ENCODE results near the gene SLC9A9. TPM values are rescaled to one million over a fixed set of nuclear protein-coding genes. Genes with fewer than 3 reads are reported as not detected.

The SLC9A9 gene
- total RNA-seq, 3 donors from 2014 or later (not counting 1 experiment from before 2014, with no cell fraction given): 24.0 to 29.1 (median 27.2) TPM

- no peaks in the 10 kb centered on the region for H3K27me3 ChIP-seq (ENCODE audit: control insufficient read depth, insufficient read depth, low read length)
- peaks cover 7% of the 10 kb centered on the region for H3K36me3 Mint-ChIP-seq
- TF ChIP-seq, protein P1, sequence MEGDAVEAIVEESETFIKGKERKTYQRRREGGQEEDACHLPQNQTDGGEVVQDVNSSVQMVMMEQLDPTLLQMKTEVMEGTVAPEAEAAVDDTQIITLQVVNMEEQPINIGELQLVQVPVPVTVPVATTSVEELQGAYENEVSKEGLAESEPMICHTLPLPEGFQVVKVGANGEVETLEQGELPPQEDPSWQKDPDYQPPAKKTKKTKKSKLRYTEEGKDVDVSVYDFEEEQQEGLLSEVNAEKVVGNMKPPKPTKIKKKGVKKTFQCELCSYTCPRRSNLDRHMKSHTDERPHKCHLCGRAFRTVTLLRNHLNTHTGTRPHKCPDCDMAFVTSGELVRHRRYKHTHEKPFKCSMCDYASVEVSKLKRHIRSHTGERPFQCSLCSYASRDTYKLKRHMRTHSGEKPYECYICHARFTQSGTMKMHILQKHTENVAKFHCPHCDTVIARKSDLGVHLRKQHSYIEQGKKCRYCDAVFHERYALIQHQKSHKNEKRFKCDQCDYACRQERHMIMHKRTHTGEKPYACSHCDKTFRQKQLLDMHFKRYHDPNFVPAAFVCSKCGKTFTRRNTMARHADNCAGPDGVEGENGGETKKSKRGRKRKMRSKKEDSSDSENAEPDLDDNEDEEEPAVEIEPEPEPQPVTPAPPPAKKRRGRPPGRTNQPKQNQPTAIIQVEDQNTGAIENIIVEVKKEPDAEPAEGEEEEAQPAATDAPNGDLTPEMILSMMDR (IDR thresholded peaks at IDR 0.05): no peak
- intact Hi-C loops (cut with micrococcal nuclease): no loop called here
- H3K36me3 ChIP-seq (ENCODE audit: control insufficient read depth, insufficient read depth, low read length): no peaks in the 10 kb centered on the region
- H3K4me3 ChIP-seq (ENCODE audit: low read length): no peak overlapping the region
- peaks cover 5 to 11% of the 10 kb centered on the region in 2 donors for H3K4me1 Mint-ChIP-seq
- H3K4me1 ChIP-seq (ENCODE audit: control insufficient read depth, insufficient read depth, low read length): no peaks in the 10 kb centered on the region
- H3K27ac ChIP-seq (ENCODE audit: low read length): no peak overlapping the region
- ATAC-seq: no peak
- H3K27me3 Mint-ChIP-seq (ENCODE audit: low read depth in 2 of 2): no peaks in the 10 kb centered on the region
- H3K9me3 Mint-ChIP-seq: peaks cover 0 to 2% of the 10 kb centered on the region in 2 donors
- no peak overlapping the region for H3K27ac Mint-ChIP-seq
- H3K4me3 Mint-ChIP-seq: no peak overlapping the region
- DNase-seq: no peak
- H3K9me3 ChIP-seq (ENCODE audit: control insufficient read depth, insufficient read depth, low read length): no peaks in the 10 kb centered on the region
These were observed 464.8 kb downstream of the SLC9A9 start for GRCh38 chr3:143383421-143383820.

DNA sequence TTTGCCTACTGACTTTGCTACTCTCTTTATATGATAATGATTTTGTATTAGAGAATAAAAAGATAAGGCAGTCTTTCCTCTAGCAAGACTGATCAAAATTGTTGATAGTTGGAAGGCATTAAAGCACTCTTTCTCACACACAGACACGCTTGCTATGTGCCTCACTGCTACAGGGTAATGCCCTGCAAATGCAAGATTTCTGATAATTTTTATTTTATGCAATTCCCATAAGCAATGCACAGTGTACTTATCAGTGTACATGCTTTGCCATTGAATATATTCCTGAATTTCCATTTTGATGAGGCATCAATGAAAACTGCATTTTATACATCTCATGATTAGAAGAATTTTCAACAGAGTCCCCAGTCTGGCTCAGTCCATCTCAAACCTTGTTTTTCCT is 465.5 kb downstream of the SLC9A9 start:
- H3K36me3 Mint-ChIP-seq: peaks cover 7% of the 10 kb centered on the region
- TF ChIP-seq, protein P1 (IDR thresholded peaks at IDR 0.05): no peak
- no peaks in the 10 kb centered on the region for H3K36me3 ChIP-seq (ENCODE audit: control insufficient read depth, insufficient read depth, low read length)
- H3K4me1 Mint-ChIP-seq: peaks cover 4 to 9% of the 10 kb centered on the region in 2 donors
- intact Hi-C loops (cut with micrococcal nuclease): no loop called here
- peaks cover 0 to 2% of the 10 kb centered on the region in 2 donors for H3K9me3 Mint-ChIP-seq
- no peaks in the 10 kb centered on the region for H3K27me3 ChIP-seq (ENCODE audit: control insufficient read depth, insufficient read depth, low read length)
- no peaks in the 10 kb centered on the region for H3K9me3 ChIP-seq (ENCODE audit: control insufficient read depth, insufficient read depth, low read length)
- no peak overlapping the region for H3K4me3 Mint-ChIP-seq
- no peaks in the 10 kb centered on the region for H3K4me1 ChIP-seq (ENCODE audit: control insufficient read depth, insufficient read depth, low read length)
- DNase-seq (no peak), ATAC-seq (no peak)
- no peaks in the 10 kb centered on the region for H3K27me3 Mint-ChIP-seq (ENCODE audit: low read depth in 2 of 2)
- no peak overlapping the region for H3K27ac Mint-ChIP-seq
- H3K4me3 ChIP-seq (ENCODE audit: low read length): no peak overlapping the region
- H3K27ac ChIP-seq (ENCODE audit: low read length): no peak overlapping the region
- WGBS (ENCODE audit: insufficient coverage): 100% methylated on average over 1 of the region's 1 CpG

GRCh38 chr3:143380449-143380848 is 467.8 kb downstream of the SLC9A9 start:
- Histone ChIP-seq H3K4me3 (ENCODE audit: low read length) (no peak overlapping the region), H3K27ac (ENCODE audit: low read length) (no peak overlapping the region), H3K4me1 (ENCODE audit: control insufficient read depth, insufficient read depth, low read length) (no peaks in the 10 kb centered on the region), H3K36me3 (ENCODE audit: control insufficient read depth, insufficient read depth, low read length) (no peaks in the 10 kb centered on the region), H3K27me3 (ENCODE audit: control insufficient read depth, insufficient read depth, low read length) (no peaks in the 10 kb centered on the region), H3K9me3 (ENCODE audit: control insufficient read depth, insufficient read depth, low read length) (no peaks in the 10 kb centered on the region)
- Mint-ChIP-seq H3K9me3 (peaks cover 0 to 2% of the 10 kb centered on the region in 2 donors), H3K27ac (no peak overlapping the region), H3K36me3 (peaks cover 7% of the 10 kb centered on the region), H3K4me1 (no peaks in the 10 kb centered on the region), H3K4me3 (no peak overlapping the region), H3K27me3 (ENCODE audit: low read depth in 2 of 2) (no peaks in the 10 kb centered on the region)
- DNase-seq (no peak), ATAC-seq (no peak)
- intact Hi-C loops (cut with micrococcal nuclease): no loop called here
- TF ChIP-seq, protein P1 (IDR thresholded peaks at IDR 0.05): no peak

DNA sequence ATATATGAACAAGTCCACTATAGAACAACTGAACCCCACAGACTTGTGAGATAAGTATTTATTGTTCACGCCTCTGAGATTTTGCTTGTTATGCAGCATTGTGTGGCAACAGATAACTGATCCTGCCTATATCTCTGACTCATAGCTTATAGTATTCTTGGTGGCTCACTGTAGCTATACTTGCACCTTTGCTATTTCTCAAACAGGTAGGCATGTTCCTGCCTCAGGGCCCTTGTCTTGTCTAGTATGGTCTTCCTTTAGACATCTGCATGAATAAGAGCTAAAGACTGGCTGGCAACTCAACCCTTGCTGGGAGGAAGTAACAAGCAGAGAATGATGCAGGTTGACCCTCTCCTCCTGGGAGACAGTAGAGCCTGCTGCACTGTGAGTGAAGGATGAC is 472.6 kb downstream of the SLC9A9 start:
- no peak overlapping the region for H3K27ac ChIP-seq (ENCODE audit: low read length)
- no peaks in the 10 kb centered on the region for H3K27me3 Mint-ChIP-seq (ENCODE audit: low read depth in 2 of 2)
- WGBS (ENCODE audit: insufficient coverage): 100% methylated on average over 1 of the region's 1 CpG
- peaks cover 0 to 4% of the 10 kb centered on the region in 2 donors for H3K9me3 Mint-ChIP-seq
- intact Hi-C loops (cut with micrococcal nuclease): no loop called here
- DNase-seq (no peak), ATAC-seq (no peak)
- H3K4me3 Mint-ChIP-seq: no peak overlapping the region
- H3K36me3 Mint-ChIP-seq: peaks cover 9% of the 10 kb centered on the region
- no peaks in the 10 kb centered on the region for H3K36me3 ChIP-seq (ENCODE audit: control insufficient read depth, insufficient read depth, low read length)
- no peaks in the 10 kb centered on the region for H3K4me1 Mint-ChIP-seq
- H3K4me1 ChIP-seq (ENCODE audit: control insufficient read depth, insufficient read depth, low read length): no peaks in the 10 kb centered on the region
- TF ChIP-seq, protein P1 (IDR thresholded peaks at IDR 0.05): no peak
- H3K9me3 ChIP-seq (ENCODE audit: control insufficient read depth, insufficient read depth, low read length): no peaks in the 10 kb centered on the region
- no peaks in the 10 kb centered on the region for H3K27me3 ChIP-seq (ENCODE audit: control insufficient read depth, insufficient read depth, low read length)
- H3K27ac Mint-ChIP-seq: no peak overlapping the region
- H3K4me3 ChIP-seq (ENCODE audit: low read length): no peak overlapping the region

Data from natural killer cell (primary cell).